Neural progenitor cell (in vitro differentiated cells): ENCODE results near the gene CHGA. TPM values are rescaled to one million over a fixed set of nuclear protein-coding genes. Genes with fewer than 3 reads are reported as not detected.

Source experiments
- DNase-seq: peaks from one replicate; pipeline ENCODE4 v3.0.0-alpha.2; 2016; ENCODE audit warnings: low spot score
- H2AFZ ChIP-seq: fragments of 200-600 bp; sonication (generic); replicated peaks from 2 replicates; pipeline ENCODE4 v1.6.1; 2016; ENCODE audit warnings: antibody characterized with exemption
- H3F3A ChIP-seq: fragments of 200-600 bp; sonication (generic); 2 replicates; pipeline ENCODE4 v1.6.1; 2016; ENCODE audit warnings: antibody characterized with exemption, low read depth
- H3K27ac ChIP-seq: fragments of 200-600 bp; sonication (generic); 2 replicates; pipeline ENCODE4 v1.5.1; 2016; ENCODE audit warnings: mild to moderate bottlenecking
- H3K27me3 ChIP-seq: fragments of 200-600 bp; sonication (generic); 2 replicates; pipeline ENCODE4 v1.6.1; 2016; ENCODE audit warnings: mild to moderate bottlenecking, moderate library complexity
- H3K36me3 ChIP-seq: fragments of 200-600 bp; sonication (generic); 2 replicates; pipeline ENCODE4 v1.5.1; 2016
- H3K4me1 ChIP-seq: fragments of 200-600 bp; sonication (generic); 2 replicates; pipeline ENCODE4 v1.6.1; 2016; ENCODE audit warnings: mixed run types
- H3K4me2 ChIP-seq: fragments of 200-600 bp; sonication (generic); 2 replicates; pipeline ENCODE4 v1.6.1; 2016
- H3K4me3 ChIP-seq: fragments of 200-600 bp; sonication (generic); 2 replicates; pipeline ENCODE4 v1.5.1; 2016
- H3K79me2 ChIP-seq: fragments of 200-600 bp; sonication (generic); 2 replicates; pipeline ENCODE4 v1.6.1; 2016; ENCODE audit warnings: low read depth
- H3K9ac ChIP-seq: fragments of 200-600 bp; sonication (generic); 2 replicates; pipeline ENCODE4 v1.6.1; 2016
- H3K9me3 ChIP-seq: fragments of 200-600 bp; sonication (generic); 2 replicates; pipeline ENCODE4 v1.5.1; 2016; ENCODE audit warnings: low read depth
- H4K20me1 ChIP-seq: fragments of 200-600 bp; sonication (generic); 2 replicates; pipeline ENCODE4 v1.6.1; 2016; ENCODE audit warnings: low read depth
- H3K27ac Mint-ChIP-seq: 3 replicates; pipeline ENCODE4 v1.8.0; 2021; ENCODE audit warnings: mixed read lengths
- H3K27me3 Mint-ChIP-seq: 2 replicates; pipeline ENCODE4 v1.8.0; 2022; ENCODE audit warnings: low read depth, mild to moderate bottlenecking, inconsistent platforms, moderate library complexity, mixed read lengths; ENCODE audit not compliant: insufficient read depth
- H3K36me3 Mint-ChIP-seq: 3 replicates; pipeline ENCODE4 v1.8.0; 2021; ENCODE audit warnings: mixed read lengths
- H3K4me1 Mint-ChIP-seq: 3 replicates; pipeline ENCODE4 v1.8.0; 2021; ENCODE audit warnings: mixed read lengths
- H3K4me3 Mint-ChIP-seq: 3 replicates; pipeline ENCODE4 v1.8.0; 2021; ENCODE audit warnings: mild to moderate bottlenecking, moderate library complexity, mixed read lengths
- H3K9me3 Mint-ChIP-seq: 3 replicates; pipeline ENCODE4 v1.8.0; 2020; ENCODE audit warnings: mixed read lengths
- EZH2 ChIP-seq: fragments of 200-600 bp; sonication (generic); IDR thresholded peaks from 2 replicates; pipeline ENCODE4 v1.6.1; 2017; ENCODE audit warnings: antibody characterized with exemption, mild to moderate bottlenecking, moderate library complexity
- EZH2phosphoT487 ChIP-seq: fragments of 200-600 bp; sonication (generic); IDR thresholded peaks from 2 replicates; pipeline ENCODE4 v1.6.1; 2017; ENCODE audit warnings: antibody characterized with exemption
- total RNA-seq: library from RNA; depleted of rRNA; stranded (reverse); fragments of >200 nt; gene quantifications from 2 replicates; pipeline ENCODE4 v1.2.3, GENCODE V29; 2015; ENCODE audit warnings: low replicate concordance
- TF ChIP-seq, protein P1 (sequence below): fragments of 200-600 bp; sonication (generic); IDR thresholded peaks from 2 replicates; pipeline ENCODE4 v1.5.1; 2017; ENCODE audit warnings: antibody characterized with exemption, mild to moderate bottlenecking

CHGA gene
- total RNA-seq, 1 donor from 2014 or later = not detected

DNA sequence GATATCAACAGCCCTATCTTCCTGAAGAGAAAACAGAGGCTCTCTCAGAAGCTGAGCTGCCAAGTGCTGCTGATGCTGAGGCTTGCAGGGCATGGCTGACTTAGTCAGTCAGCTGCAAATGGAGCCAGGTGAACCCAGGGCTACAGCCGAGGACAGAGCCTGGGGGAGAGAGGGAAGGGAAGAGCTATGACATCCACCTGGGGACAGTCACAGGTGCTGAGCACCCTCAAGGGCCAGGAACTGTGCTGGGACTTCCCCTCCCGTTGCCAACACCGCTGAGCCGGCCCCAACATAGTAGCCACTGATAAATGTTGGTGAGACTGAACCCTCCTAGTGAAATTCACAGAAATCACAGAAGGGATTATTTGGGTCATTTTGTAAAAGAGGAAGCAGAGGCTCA lies 6.7 kb upstream of the CHGA start:
- H3K9me3 Mint-ChIP-seq = peaks cover 4% of the 10 kb centered on the region
- TF ChIP-seq EZH2phosphoT487 (no peak), EZH2 (no peak)
- Histone ChIP-seq H4K20me1 (peaks cover 5% of the 10 kb centered on the region), H3K9me3 (no peaks in the 10 kb centered on the region), H3K36me3 (no peaks in the 10 kb centered on the region), H2AFZ (no peak overlapping the region), H3K27ac (no peak overlapping the region), H3K79me2 (no peaks in the 10 kb centered on the region), H3K4me3 (no peak overlapping the region), H3K4me2 (no peak overlapping the region), H3K4me1 (no peaks in the 10 kb centered on the region), H3K9ac (no peak overlapping the region), H3K27me3 (peaks cover 67% of the 10 kb centered on the region), H3F3A (no peaks in the 10 kb centered on the region)
- no peaks in the 10 kb centered on the region for H3K36me3 Mint-ChIP-seq
- H3K27ac Mint-ChIP-seq = no peak overlapping the region
- peaks cover 36% of the 10 kb centered on the region for H3K27me3 Mint-ChIP-seq
- H3K4me1 Mint-ChIP-seq = no peaks in the 10 kb centered on the region
- H3K4me3 Mint-ChIP-seq = no peak overlapping the region
- DNase-seq = no peak

DNA sequence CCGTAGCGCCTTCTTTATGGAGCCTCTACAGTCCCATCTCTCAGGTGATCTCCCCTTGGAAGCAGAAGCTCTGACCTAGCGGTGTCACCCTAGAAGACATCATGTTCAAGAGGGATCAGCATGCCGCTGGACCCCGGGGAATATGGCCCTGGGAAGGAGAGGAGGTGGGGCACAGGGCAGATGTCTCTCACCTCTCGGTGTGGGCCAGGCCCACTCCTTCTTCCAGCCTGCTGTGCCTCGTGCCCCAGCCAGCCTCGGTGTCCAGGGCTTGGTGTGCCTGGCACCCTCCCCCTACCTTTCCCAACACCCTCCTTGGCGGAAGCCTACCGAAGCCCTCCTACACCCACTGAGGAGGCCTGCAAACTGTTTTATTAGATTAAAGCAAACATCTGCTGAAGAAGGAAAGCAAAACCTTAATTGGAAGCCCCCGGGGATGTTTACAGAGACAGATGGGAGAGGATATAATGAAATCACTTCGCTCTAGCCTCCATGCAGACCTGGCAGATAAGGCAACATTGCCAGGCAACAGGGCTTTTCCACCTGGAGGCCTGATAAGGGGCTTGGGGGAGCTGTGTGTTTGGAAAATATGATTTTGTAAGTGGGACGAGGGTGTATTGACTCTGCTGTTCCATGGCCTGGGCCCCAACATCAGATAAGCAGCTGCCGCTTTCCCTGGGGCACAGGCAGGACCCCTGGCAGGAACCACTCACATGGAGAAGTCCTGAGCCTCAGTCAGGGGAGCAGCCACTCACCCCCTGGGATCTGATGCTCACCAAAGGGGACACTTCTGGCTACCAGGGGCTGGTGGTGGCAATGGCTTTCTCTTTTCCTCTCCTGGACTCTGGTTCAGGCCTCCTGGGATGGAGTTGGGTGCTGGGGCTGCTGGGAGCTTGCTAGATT lies 5.7 kb upstream of the CHGA start:
- TF ChIP-seq EZH2 (no peak), EZH2phosphoT487 (no peak)
- TF ChIP-seq, protein P1, sequence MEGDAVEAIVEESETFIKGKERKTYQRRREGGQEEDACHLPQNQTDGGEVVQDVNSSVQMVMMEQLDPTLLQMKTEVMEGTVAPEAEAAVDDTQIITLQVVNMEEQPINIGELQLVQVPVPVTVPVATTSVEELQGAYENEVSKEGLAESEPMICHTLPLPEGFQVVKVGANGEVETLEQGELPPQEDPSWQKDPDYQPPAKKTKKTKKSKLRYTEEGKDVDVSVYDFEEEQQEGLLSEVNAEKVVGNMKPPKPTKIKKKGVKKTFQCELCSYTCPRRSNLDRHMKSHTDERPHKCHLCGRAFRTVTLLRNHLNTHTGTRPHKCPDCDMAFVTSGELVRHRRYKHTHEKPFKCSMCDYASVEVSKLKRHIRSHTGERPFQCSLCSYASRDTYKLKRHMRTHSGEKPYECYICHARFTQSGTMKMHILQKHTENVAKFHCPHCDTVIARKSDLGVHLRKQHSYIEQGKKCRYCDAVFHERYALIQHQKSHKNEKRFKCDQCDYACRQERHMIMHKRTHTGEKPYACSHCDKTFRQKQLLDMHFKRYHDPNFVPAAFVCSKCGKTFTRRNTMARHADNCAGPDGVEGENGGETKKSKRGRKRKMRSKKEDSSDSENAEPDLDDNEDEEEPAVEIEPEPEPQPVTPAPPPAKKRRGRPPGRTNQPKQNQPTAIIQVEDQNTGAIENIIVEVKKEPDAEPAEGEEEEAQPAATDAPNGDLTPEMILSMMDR = no peak
- Histone ChIP-seq H3F3A (no peaks in the 10 kb centered on the region), H3K36me3 (no peaks in the 10 kb centered on the region), H2AFZ (no peak overlapping the region), H3K27ac (no peak overlapping the region), H3K4me1 (no peaks in the 10 kb centered on the region), H3K27me3 (peaks cover 78% of the 10 kb centered on the region), H3K4me3 (no peak overlapping the region), H4K20me1 (peaks cover 5% of the 10 kb centered on the region), H3K9me3 (no peaks in the 10 kb centered on the region), H3K79me2 (no peaks in the 10 kb centered on the region), H3K9ac (no peak overlapping the region), H3K4me2 (no peak overlapping the region)
- Mint-ChIP-seq H3K9me3 (peaks cover 4% of the 10 kb centered on the region), H3K27ac (no peak overlapping the region), H3K4me1 (peaks cover under 1% of the 10 kb centered on the region), H3K4me3 (no peak overlapping the region), H3K36me3 (no peaks in the 10 kb centered on the region), H3K27me3 (peaks cover 45% of the 10 kb centered on the region)
- no peak for DNase-seq

DNA sequence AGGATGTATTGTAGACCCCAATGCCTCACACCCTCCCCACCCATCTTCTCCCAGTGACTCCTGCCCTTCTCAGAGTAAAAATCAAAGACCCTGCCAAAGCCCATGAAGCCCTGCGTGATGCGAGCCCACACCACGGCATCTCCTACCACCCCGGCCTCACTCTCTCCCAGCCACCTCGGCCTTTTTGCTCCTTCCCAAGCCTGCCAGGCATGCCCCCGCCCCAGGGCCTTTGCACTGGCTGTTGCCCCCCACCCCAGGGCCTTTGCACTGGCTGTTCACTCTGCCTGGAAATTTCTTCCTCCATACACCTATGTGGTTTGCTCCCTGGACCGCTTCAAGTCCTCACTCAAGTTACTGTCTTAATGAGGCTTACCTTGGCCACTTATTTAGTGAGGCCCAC lies 5.0 kb upstream of the CHGA start:
- no peak for DNase-seq
- no peak overlapping the region for H3K4me3 ChIP-seq
- H3K36me3 ChIP-seq = no peaks in the 10 kb centered on the region
- H3F3A ChIP-seq = no peaks in the 10 kb centered on the region
- Mint-ChIP-seq H3K27ac (no peak overlapping the region), H3K4me1 (peaks cover 5% of the 10 kb centered on the region), H3K9me3 (no peaks in the 10 kb centered on the region), H3K4me3 (no peak overlapping the region), H3K36me3 (no peaks in the 10 kb centered on the region), H3K27me3 (peaks cover 50% of the 10 kb centered on the region)
- H4K20me1 ChIP-seq = peaks cover 5% of the 10 kb centered on the region
- H3K9ac ChIP-seq = no peak overlapping the region
- TF ChIP-seq EZH2phosphoT487 (no peak), EZH2 (no peak)
- TF ChIP-seq, protein P1 = no peak
- H3K9me3 ChIP-seq = no peaks in the 10 kb centered on the region
- H2AFZ ChIP-seq = no peak overlapping the region
- H3K27ac ChIP-seq = no peak overlapping the region
- H3K79me2 ChIP-seq = no peaks in the 10 kb centered on the region
- H3K4me2 ChIP-seq = no peak overlapping the region
- no peaks in the 10 kb centered on the region for H3K4me1 ChIP-seq
- H3K27me3 ChIP-seq = peaks cover 84% of the 10 kb centered on the region

DNA sequence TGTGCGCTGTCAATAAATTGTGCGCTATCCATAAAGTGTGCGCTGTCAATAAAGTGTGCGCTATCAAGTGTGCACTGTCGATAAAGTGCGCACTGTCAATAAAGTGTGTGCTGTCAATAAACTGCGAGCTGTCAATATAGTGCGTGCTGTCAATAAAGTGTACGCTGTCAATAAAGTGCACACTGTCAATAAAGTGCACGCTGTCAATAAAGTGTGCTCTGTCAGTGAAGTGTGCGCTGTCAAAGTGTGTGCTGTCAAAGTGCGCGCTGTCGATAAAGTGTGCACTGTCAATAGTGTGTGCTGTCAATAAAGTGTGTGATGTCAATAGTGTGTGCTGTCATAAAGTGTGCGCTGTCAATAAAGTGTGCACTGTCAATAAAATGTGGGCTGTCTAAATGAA lies 2.9 kb upstream of the CHGA start:
- H3K27me3 ChIP-seq = peaks cover 95% of the 10 kb centered on the region
- no peak overlapping the region for H2AFZ ChIP-seq
- Mint-ChIP-seq H3K9me3 (no peaks in the 10 kb centered on the region), H3K27ac (no peak overlapping the region), H3K27me3 (peaks cover 51% of the 10 kb centered on the region), H3K4me1 (peaks cover 5% of the 10 kb centered on the region), H3K36me3 (no peaks in the 10 kb centered on the region), H3K4me3 (no peak overlapping the region)
- no peaks in the 10 kb centered on the region for H3K9me3 ChIP-seq
- H3K4me3 ChIP-seq = no peak overlapping the region
- DNase-seq = no peak
- H3K36me3 ChIP-seq = no peaks in the 10 kb centered on the region
- peaks cover 8% of the 10 kb centered on the region for H4K20me1 ChIP-seq
- H3F3A ChIP-seq = no peaks in the 10 kb centered on the region
- no peak overlapping the region for H3K27ac ChIP-seq
- no peak for TF ChIP-seq EZH2
- TF ChIP-seq, protein P1 = no peak
- no peak for TF ChIP-seq EZH2phosphoT487
- no peaks in the 10 kb centered on the region for H3K79me2 ChIP-seq
- H3K4me1 ChIP-seq = no peaks in the 10 kb centered on the region
- no peak overlapping the region for H3K4me2 ChIP-seq
- no peak overlapping the region for H3K9ac ChIP-seq
